Smooth muscle cell (in vitro differentiated cells): ENCODE measurements around the gene GREM1. TPM values are rescaled to one million over a fixed set of nuclear protein-coding genes. Genes with fewer than 3 reads are reported as not detected.

Source experiments
- DNase-seq: peaks from one replicate; lab custom pipeline; 2025; ENCODE audit not compliant: unreplicated experiment; lab: John Stamatoyannopoulos, UW
- H2AFZ ChIP-seq: fragments of 200-600 bp; sonication (generic); 2 replicates; pipeline ENCODE4 v1.6.0; 2016; ENCODE audit warnings: antibody characterized with exemption, low read depth, mild to moderate bottlenecking
- H3F3A ChIP-seq: fragments of 200-600 bp; sonication (generic); 2 replicates; pipeline ENCODE4 v1.6.0; 2017; ENCODE audit warnings: antibody characterized with exemption, low read depth
- H3K27ac ChIP-seq: fragments of 200-600 bp; sonication (generic); 2 replicates; pipeline ENCODE4 v1.5.1; 2016; ENCODE audit warnings: low read depth, mild to moderate bottlenecking
- H3K27me3 ChIP-seq: fragments of 200-600 bp; sonication (generic); 2 replicates; pipeline ENCODE4 v1.6.1; 2016; ENCODE audit warnings: low read depth, mild to moderate bottlenecking
- H3K36me3 ChIP-seq: fragments of 200-600 bp; sonication (generic); 2 replicates; pipeline ENCODE4 v1.5.1; 2016; ENCODE audit warnings: low read depth
- H3K4me1 ChIP-seq: fragments of 200-600 bp; sonication (generic); 2 replicates; pipeline ENCODE4 v1.5.1; 2016; ENCODE audit warnings: low read depth
- H3K4me2 ChIP-seq: fragments of 200-600 bp; sonication (generic); 2 replicates; pipeline ENCODE4 v1.6.0; 2016; ENCODE audit warnings: mild to moderate bottlenecking
- H3K4me3 ChIP-seq: fragments of 200-600 bp; sonication (generic); 2 replicates; pipeline ENCODE4 v1.5.1; 2016; ENCODE audit warnings: mild to moderate bottlenecking
- H3K79me2 ChIP-seq: fragments of 200-600 bp; sonication (generic); 2 replicates; pipeline ENCODE4 v1.6.0; 2016; ENCODE audit warnings: low read depth, mild to moderate bottlenecking
- H3K9ac ChIP-seq: fragments of 200-600 bp; sonication (generic); 2 replicates; pipeline ENCODE4 v1.6.0; 2016; ENCODE audit warnings: low read depth
- H3K9me3 ChIP-seq: fragments of 200-600 bp; sonication (generic); replicated peaks from 2 replicates; pipeline ENCODE4 v1.5.1; 2016; ENCODE audit warnings: low read depth
- H4K20me1 ChIP-seq: fragments of 200-600 bp; sonication (generic); 2 replicates; pipeline ENCODE4 v1.6.0; 2016; ENCODE audit warnings: low read depth
- CTCF ChIP-seq: fragments of 200-600 bp; sonication (generic); IDR thresholded peaks from 2 replicates; pipeline ENCODE4 v1.5.1; 2017; ENCODE audit warnings: borderline replicate concordance, mild to moderate bottlenecking, antibody characterized with exemption; ENCODE audit not compliant: insufficient read depth, poor library complexity, severe bottlenecking
- WGBS: methylation state at CpG from one replicate; pipeline ENCODE4 v1.1.7; 2016; ENCODE audit warnings: low lambda C conversion rate; 5-methylcytosine and 5-hydroxymethylcytosine counted together
- polyA plus RNA-seq: library from polyadenylated mRNA; unstranded; fragments of >200 nt; fragmentation: Nextera tagmentation; extraction: Ambion mirVana; gene quantifications from 2 replicates; pipeline ENCODE4 v1.2.1, GENCODE V29; 2016
- total RNA-seq: library from RNA; depleted of rRNA; stranded (reverse); fragments of >200 nt; gene quantifications from 2 replicates; pipeline ENCODE4 v1.2.3, GENCODE V29; 2014

The GREM1 gene
- total and polyA plus RNA-seq, 2 experiments from 2014 or later = 57.4 to 80.1 TPM

DNA sequence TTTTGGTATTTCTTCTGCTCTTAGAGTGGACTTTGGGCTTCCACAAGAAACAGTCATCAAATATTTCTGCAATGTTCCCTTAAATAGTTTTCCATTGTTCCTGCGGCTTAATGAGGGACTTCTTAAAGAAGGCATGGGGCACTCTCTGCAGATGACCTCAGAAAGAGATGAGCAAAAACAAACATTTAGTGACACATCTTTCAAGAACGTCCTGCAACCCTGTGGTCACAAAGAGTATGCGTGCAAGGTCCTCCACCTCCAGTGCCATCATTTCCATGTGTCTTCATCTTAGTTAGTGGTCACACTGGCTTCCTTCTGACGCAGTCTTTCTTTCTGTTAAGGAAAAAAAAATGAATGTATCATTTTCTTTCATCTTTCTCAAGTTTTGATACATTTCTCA, 56.2 kb downstream of the GREM1 start:
- no peaks in the 10 kb centered on the region for H3K4me1 ChIP-seq
- no peak overlapping the region for H3K4me2 ChIP-seq
- H3K9me3 ChIP-seq = no peaks in the 10 kb centered on the region
- H3K9ac ChIP-seq = no peak overlapping the region
- no peaks in the 10 kb centered on the region for H3K27me3 ChIP-seq
- TF ChIP-seq CTCF = no peak
- 62% methylated on average over 4 of the region's 4 CpGs for WGBS
- DNase-seq = no peak
- H3K27ac ChIP-seq = peak overlapping the region; percentile 75
- H2AFZ ChIP-seq = no peak overlapping the region
- H3K36me3 ChIP-seq = no peaks in the 10 kb centered on the region
- H3K79me2 ChIP-seq = no peaks in the 10 kb centered on the region
- H3F3A ChIP-seq = peaks cover 5% of the 10 kb centered on the region
- no peak overlapping the region for H3K4me3 ChIP-seq
- H4K20me1 ChIP-seq = no peaks in the 10 kb centered on the region

GRCh38 chr15:32775103-32775502, 57.3 kb downstream of the GREM1 start:
- H3K4me2 ChIP-seq = no peak overlapping the region
- WGBS = 84% methylated on average over 3 of the region's 3 CpGs

GRCh38 chr15:32778391-32779176, 60.8 kb downstream of the GREM1 start:
- H3K4me2 ChIP-seq = no peak overlapping the region
- DNase-seq = no peak
- no peak overlapping the region for H3K4me3 ChIP-seq
- H2AFZ ChIP-seq = no peak overlapping the region
- no peak overlapping the region for H3K9ac ChIP-seq
- H3F3A ChIP-seq = peaks cover 5% of the 10 kb centered on the region
- no peaks in the 10 kb centered on the region for H3K79me2 ChIP-seq
- no peak overlapping the region for H3K27ac ChIP-seq
- peaks cover 4% of the 10 kb centered on the region for H3K4me1 ChIP-seq
- no peaks in the 10 kb centered on the region for H3K36me3 ChIP-seq
- H3K27me3 ChIP-seq = no peaks in the 10 kb centered on the region
- TF ChIP-seq CTCF = no peak
- WGBS = 88% methylated on average over 4 of the region's 4 CpGs
- H4K20me1 ChIP-seq = no peaks in the 10 kb centered on the region
- H3K9me3 ChIP-seq = no peaks in the 10 kb centered on the region

More at GRCh38 chr15:32775103-32775502, 57.3 kb downstream of the GREM1 start:
- Histone ChIP-seq H3K4me3 (no peak overlapping the region), H3F3A (peaks cover 5% of the 10 kb centered on the region), H3K4me1 (no peaks in the 10 kb centered on the region), H3K36me3 (no peaks in the 10 kb centered on the region), H3K9ac (no peak overlapping the region), H3K27me3 (no peaks in the 10 kb centered on the region), H4K20me1 (no peaks in the 10 kb centered on the region), H3K9me3 (no peaks in the 10 kb centered on the region), H3K79me2 (no peaks in the 10 kb centered on the region), H3K27ac (no peak overlapping the region), H2AFZ (no peak overlapping the region)
- DNase-seq = no peak
- no peak for TF ChIP-seq CTCF

GRCh38 chr15:32781781-32782180, 64.0 kb downstream of the GREM1 start:
- Histone ChIP-seq H3K36me3 (no peaks in the 10 kb centered on the region), H2AFZ (no peak overlapping the region), H3K9ac (no peak overlapping the region), H3K4me1 (peaks cover 4% of the 10 kb centered on the region), H3K9me3 (no peaks in the 10 kb centered on the region), H3K4me3 (no peak overlapping the region), H3K4me2 (no peak overlapping the region), H4K20me1 (no peaks in the 10 kb centered on the region), H3K27me3 (no peaks in the 10 kb centered on the region), H3K79me2 (no peaks in the 10 kb centered on the region), H3K27ac (no peak overlapping the region), H3F3A (no peaks in the 10 kb centered on the region)
- TF ChIP-seq CTCF = no peak
- 29% methylated on average over 3 of the region's 3 CpGs for WGBS
- DNase-seq = no peak
